ENCODE data around the gene NPFF. TPM values are rescaled to one million over a fixed set of nuclear protein-coding genes. Genes with fewer than 3 reads are reported as not detected.
A peak's percentile ranks its signal among the peaks of the same experiment; 100 is the strongest.

Gene NPFF
- total RNA-seq, 6 donors from 2014 or later: 6.2 TPM; not detected in 5

DNA sequence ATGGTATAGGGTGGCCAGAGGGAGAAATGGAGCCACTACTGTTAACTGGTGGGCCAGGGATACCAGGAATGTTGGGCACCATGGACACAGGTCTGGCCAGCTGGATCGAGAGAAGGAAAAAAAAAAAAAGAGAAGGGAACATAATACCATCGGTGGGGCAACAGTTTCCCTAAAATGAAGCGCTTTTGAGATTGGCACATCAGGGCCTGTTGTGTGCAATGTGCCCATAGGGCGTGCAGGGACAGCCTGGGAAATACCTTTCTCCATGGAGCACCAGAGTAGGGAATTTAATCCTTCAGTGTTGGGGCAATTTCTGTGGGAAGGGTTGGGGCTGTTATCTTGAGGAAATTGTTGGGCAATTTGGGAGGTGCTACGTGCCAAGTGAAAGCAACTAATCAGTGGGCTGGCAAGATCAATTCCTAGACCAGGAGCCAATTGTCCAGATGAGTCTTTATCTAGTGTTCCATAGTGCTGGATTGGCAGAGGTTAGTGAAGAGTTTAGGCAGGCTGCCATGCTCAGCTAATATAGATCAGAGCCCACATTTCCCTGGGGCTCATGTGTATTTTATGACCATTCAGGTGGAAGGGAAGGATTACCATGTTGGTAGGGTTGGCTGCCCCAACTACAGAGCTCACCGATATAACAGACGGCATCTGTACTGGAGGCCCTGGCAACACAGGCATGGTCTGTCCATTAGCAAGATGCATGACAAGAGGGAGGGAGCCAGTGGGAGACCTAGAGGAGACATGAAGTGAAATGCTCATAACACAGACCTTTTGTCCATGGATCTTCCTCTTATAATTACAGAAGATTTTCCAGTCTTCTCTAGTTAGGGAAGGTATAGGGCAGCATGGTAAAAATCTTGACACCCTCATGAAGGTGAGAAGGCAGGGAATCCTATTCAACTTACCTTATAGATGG lies 25.5 kb upstream of the NPFF start:
- Histone ChIP-seq H3K4me3 (no peak overlapping the region), H3K27me3 (no peaks in the 10 kb centered on the region), H3K4me1 (peaks cover 0 to 15% (median 7%) of the 10 kb centered on the region in 4 donors), H3K36me3 (peaks cover 24 to 95% (median 83%) of the 10 kb centered on the region in 4 donors), H3K27ac (no peak overlapping the region), H3K9me3 (no peaks in the 10 kb centered on the region)
- ATAC-seq (ENCODE audit: low FRiP score in 2 of 2): no peak
- TF ChIP-seq EP300 (IDR thresholded peaks at IDR 0.05) (no peak), POLR2AphosphoS5 (IDR thresholded peaks at IDR 0.05) (no peak), POLR2A (IDR thresholded peaks at IDR 0.05) (no peak)
- TF ChIP-seq, protein P1, sequence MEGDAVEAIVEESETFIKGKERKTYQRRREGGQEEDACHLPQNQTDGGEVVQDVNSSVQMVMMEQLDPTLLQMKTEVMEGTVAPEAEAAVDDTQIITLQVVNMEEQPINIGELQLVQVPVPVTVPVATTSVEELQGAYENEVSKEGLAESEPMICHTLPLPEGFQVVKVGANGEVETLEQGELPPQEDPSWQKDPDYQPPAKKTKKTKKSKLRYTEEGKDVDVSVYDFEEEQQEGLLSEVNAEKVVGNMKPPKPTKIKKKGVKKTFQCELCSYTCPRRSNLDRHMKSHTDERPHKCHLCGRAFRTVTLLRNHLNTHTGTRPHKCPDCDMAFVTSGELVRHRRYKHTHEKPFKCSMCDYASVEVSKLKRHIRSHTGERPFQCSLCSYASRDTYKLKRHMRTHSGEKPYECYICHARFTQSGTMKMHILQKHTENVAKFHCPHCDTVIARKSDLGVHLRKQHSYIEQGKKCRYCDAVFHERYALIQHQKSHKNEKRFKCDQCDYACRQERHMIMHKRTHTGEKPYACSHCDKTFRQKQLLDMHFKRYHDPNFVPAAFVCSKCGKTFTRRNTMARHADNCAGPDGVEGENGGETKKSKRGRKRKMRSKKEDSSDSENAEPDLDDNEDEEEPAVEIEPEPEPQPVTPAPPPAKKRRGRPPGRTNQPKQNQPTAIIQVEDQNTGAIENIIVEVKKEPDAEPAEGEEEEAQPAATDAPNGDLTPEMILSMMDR (IDR thresholded peaks at IDR 0.05): no peak
- DNase-seq: no peak
- WGBS, 2 donors: 85 to 92% methylated on average over 7 of the region's 7 CpGs

GRCh38 chr12:53532021-53532420 lies 24.7 kb upstream of the NPFF start:
- no peaks in the 10 kb centered on the region for H3K27me3 ChIP-seq
- TF ChIP-seq EP300 (IDR thresholded peaks at IDR 0.05): no peak
- TF ChIP-seq POLR2A (IDR thresholded peaks at IDR 0.05): no peak
- H3K27ac ChIP-seq: peak overlapping the region in 1 of 4 donors; percentile 16
- 77 to 80% methylated on average over 1 to 3 of the region's 3 CpGs for WGBS, 2 donors
- ATAC-seq (ENCODE audit: low FRiP score in 2 of 2) (no peak), DNase-seq (no peak)
- H3K9me3 ChIP-seq: no peaks in the 10 kb centered on the region
- peaks cover 0 to 9% (median 3%) of the 10 kb centered on the region in 4 donors for H3K4me1 ChIP-seq
- peaks cover 24 to 98% (median 83%) of the 10 kb centered on the region in 4 donors for H3K36me3 ChIP-seq
- no peak overlapping the region for H3K4me3 ChIP-seq

- Histone ChIP-seq H3K4me3 (no peak overlapping the region), H3K27me3 (no peaks in the 10 kb centered on the region), H3K36me3 (peaks cover 24 to 98% (median 76%) of the 10 kb centered on the region in 4 donors), H3K9me3 (no peaks in the 10 kb centered on the region), H3K27ac (no peak overlapping the region), H3K4me1 (no peaks in the 10 kb centered on the region)
- TF ChIP-seq POLR2AphosphoS5 (IDR thresholded peaks at IDR 0.05) (no peak), EP300 (IDR thresholded peaks at IDR 0.05) (no peak), POLR2A (IDR thresholded peaks at IDR 0.05) (no peak)
- TF ChIP-seq, protein P1 (IDR thresholded peaks at IDR 0.05): no peak
- no peak for ATAC-seq (ENCODE audit: low FRiP score in 2 of 2)
- WGBS, 2 donors: 90 to 95% methylated on average over 4 of the region's 4 CpGs
- DNase-seq: no peak
Measured at GRCh38 chr12:53530920-53531319, 23.6 kb upstream of the NPFF start.

DNA sequence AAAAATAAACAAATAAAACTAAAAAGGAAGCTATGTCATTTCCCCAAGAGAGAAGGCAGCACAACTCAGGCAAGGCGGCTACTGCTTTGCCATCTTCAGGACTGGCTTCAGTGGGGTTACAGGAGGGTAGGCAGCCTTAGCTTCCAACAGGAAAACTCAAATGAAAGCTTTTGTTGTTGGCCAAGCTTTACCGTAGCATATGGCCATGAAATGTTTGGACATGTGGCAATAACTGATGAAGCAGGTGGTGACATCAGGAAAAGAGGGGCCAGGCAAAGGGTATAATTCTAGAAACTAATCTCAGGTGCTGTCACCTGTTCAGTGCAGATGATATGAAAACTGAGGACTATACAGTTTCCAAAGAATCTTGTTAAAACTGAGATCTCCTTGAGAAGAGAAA lies 22.8 kb upstream of the NPFF start:
- H3K4me3 ChIP-seq: no peak overlapping the region
- no peak for TF ChIP-seq EP300 (IDR thresholded peaks at IDR 0.05)
- TF ChIP-seq POLR2A (IDR thresholded peaks at IDR 0.05): no peak
- TF ChIP-seq POLR2AphosphoS5 (IDR thresholded peaks at IDR 0.05): no peak
- TF ChIP-seq, protein P1 (IDR thresholded peaks at IDR 0.05): no peak
- WGBS, 2 donors: 72 to 76% methylated on average over 2 of the region's 2 CpGs
- peaks cover 30 to 98% (median 72%) of the 10 kb centered on the region in 4 donors for H3K36me3 ChIP-seq
- no peak for ATAC-seq (ENCODE audit: low FRiP score in 2 of 2)
- H3K27ac ChIP-seq: no peak overlapping the region
- H3K27me3 ChIP-seq: no peaks in the 10 kb centered on the region
- DNase-seq: no peak
- H3K9me3 ChIP-seq: no peaks in the 10 kb centered on the region
- no peaks in the 10 kb centered on the region for H3K4me1 ChIP-seq

GRCh38 chr12:53524476-53524875 lies 17.2 kb upstream of the NPFF start:
- Histone ChIP-seq H3K9me3 (no peaks in the 10 kb centered on the region), H3K27ac (no peak overlapping the region), H3K4me3 (no peak overlapping the region), H3K27me3 (no peaks in the 10 kb centered on the region), H3K36me3 (peaks cover 38 to 100% (median 71%) of the 10 kb centered on the region in 4 donors), H3K4me1 (no peaks in the 10 kb centered on the region)
- no peak for ATAC-seq (ENCODE audit: low FRiP score in 2 of 2)
- no peak for TF ChIP-seq POLR2A (IDR thresholded peaks at IDR 0.05)
- TF ChIP-seq EP300 (IDR thresholded peaks at IDR 0.05): no peak
- no peak for TF ChIP-seq POLR2AphosphoS5 (IDR thresholded peaks at IDR 0.05)
- TF ChIP-seq, protein P1 (IDR thresholded peaks at IDR 0.05): no peak
- no peak for DNase-seq
- 97% methylated on average over 13 of the region's 13 CpGs for WGBS, 2 donors

Data from upper lobe of left lung (tissue), 6 donors.